Hepatocyte (in vitro differentiated cells): Measurements from ENCODE around the gene PSMF1.

Experiments used
- CTCF ChIP-seq: fragments of 200-600 bp; sonication (generic); IDR thresholded peaks from 2 replicates; pipeline ENCODE4 v1.5.1; 2016; ENCODE audit warnings: antibody characterized with exemption, mild to moderate bottlenecking; ENCODE audit not compliant: poor library complexity
- EZH2 ChIP-seq: fragments of 200-600 bp; sonication (generic); IDR thresholded peaks from 2 replicates; pipeline ENCODE4 v1.6.1; 2016; ENCODE audit warnings: antibody characterized with exemption, mild to moderate bottlenecking, borderline replicate concordance
- EZH2phosphoT487 ChIP-seq: fragments of 200-600 bp; sonication (generic); IDR thresholded peaks from one replicate; pipeline ENCODE4 v1.6.1; 2018; ENCODE audit warnings: antibody characterized with exemption, mild to moderate bottlenecking, low read depth, moderate library complexity; ENCODE audit not compliant: unreplicated experiment, severe bottlenecking

GRCh38 chr20:1107176-1107575, 11.2 kb upstream of the PSMF1 start:
- TF ChIP-seq CTCF (no peak), EZH2 (no peak), EZH2phosphoT487 (no peak)
